ENCODE measurements around the gene PIAS2.

Gene PIAS2

DNA sequence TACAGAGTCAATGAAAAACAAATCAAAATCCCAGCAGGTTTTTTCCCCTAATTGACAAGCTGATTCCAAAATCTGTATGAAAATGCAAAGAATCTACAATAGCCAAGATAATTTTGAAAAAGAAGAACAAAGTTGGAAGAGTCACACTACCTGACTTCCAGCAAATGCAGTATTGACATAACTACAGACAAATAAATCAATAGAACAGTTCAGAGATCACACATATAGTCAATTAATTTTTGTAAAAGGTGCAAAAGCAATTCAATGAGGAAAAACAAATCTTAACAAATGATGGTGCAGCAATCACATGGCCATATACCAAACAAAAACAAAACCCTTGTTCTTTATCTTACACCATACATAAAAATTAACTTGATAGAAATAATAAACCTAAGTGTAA is 85.9 kb downstream of the PIAS2 start:
- no peak overlapping the region for H3K4me3 ChIP-seq (ENCODE audit: low read depth, low read length)
- no peak for DNase-seq (ENCODE audit: low read depth)
- TF ChIP-seq, protein P1, sequence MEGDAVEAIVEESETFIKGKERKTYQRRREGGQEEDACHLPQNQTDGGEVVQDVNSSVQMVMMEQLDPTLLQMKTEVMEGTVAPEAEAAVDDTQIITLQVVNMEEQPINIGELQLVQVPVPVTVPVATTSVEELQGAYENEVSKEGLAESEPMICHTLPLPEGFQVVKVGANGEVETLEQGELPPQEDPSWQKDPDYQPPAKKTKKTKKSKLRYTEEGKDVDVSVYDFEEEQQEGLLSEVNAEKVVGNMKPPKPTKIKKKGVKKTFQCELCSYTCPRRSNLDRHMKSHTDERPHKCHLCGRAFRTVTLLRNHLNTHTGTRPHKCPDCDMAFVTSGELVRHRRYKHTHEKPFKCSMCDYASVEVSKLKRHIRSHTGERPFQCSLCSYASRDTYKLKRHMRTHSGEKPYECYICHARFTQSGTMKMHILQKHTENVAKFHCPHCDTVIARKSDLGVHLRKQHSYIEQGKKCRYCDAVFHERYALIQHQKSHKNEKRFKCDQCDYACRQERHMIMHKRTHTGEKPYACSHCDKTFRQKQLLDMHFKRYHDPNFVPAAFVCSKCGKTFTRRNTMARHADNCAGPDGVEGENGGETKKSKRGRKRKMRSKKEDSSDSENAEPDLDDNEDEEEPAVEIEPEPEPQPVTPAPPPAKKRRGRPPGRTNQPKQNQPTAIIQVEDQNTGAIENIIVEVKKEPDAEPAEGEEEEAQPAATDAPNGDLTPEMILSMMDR (IDR thresholded peaks at IDR 0.05; ENCODE audit: low read depth, low read length, missing control alignments), result no peak

GRCh38 chr18:46830633-46831032 is 86.7 kb downstream of the PIAS2 start:
- no peak overlapping the region for H3K4me3 ChIP-seq (ENCODE audit: low read depth, low read length)
- DNase-seq (ENCODE audit: low read depth), result no peak
- TF ChIP-seq, protein P1 (IDR thresholded peaks at IDR 0.05; ENCODE audit: low read depth, low read length, missing control alignments), result no peak

- TF ChIP-seq, protein P1 (IDR thresholded peaks at IDR 0.05; ENCODE audit: low read depth, low read length, missing control alignments), result no peak
- DNase-seq (ENCODE audit: low read depth), result no peak
- H3K4me3 ChIP-seq (ENCODE audit: low read depth, low read length), result no peak overlapping the region
Observed at GRCh38 chr18:46829947-46830346, 87.4 kb downstream of the PIAS2 start.

DNA sequence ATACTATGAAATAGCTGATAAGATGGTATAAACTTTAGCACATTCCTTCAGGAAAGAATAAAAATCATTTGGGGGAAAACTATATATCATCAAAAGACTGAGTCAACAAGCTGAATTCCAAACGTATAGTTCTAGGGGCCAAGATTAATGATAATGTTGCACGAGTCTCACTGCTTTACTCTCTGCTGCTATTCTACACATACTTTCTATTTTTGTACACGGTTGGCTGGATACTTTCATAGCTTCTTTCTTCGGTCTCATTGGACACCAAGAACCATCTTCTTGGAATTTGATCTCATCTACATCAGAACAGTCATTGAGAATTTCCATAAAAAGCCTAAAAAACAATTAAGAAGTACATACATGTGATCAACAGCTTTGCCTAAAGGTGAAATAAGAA is 87.8 kb downstream of the PIAS2 start:
- H3K4me3 ChIP-seq (ENCODE audit: low read depth, low read length), result no peak overlapping the region
- DNase-seq (ENCODE audit: low read depth), result no peak
- TF ChIP-seq, protein P1 (IDR thresholded peaks at IDR 0.05; ENCODE audit: low read depth, low read length, missing control alignments), result no peak

GRCh38 chr18:46821856-46822711 is 95.2 kb downstream of the PIAS2 start:
- H3K4me3 ChIP-seq (ENCODE audit: low read depth, low read length), result no peak overlapping the region
- no peak for DNase-seq (ENCODE audit: low read depth)
- TF ChIP-seq, protein P1 (IDR thresholded peaks at IDR 0.05; ENCODE audit: low read depth, low read length, missing control alignments), result no peak

- H3K4me3 ChIP-seq (ENCODE audit: low read depth, low read length), result no peak overlapping the region
- no peak for DNase-seq (ENCODE audit: low read depth)
- TF ChIP-seq, protein P1 (IDR thresholded peaks at IDR 0.05; ENCODE audit: low read depth, low read length, missing control alignments), result no peak
Observed at GRCh38 chr18:46820863-46821262, 96.4 kb downstream of the PIAS2 start.

DNA sequence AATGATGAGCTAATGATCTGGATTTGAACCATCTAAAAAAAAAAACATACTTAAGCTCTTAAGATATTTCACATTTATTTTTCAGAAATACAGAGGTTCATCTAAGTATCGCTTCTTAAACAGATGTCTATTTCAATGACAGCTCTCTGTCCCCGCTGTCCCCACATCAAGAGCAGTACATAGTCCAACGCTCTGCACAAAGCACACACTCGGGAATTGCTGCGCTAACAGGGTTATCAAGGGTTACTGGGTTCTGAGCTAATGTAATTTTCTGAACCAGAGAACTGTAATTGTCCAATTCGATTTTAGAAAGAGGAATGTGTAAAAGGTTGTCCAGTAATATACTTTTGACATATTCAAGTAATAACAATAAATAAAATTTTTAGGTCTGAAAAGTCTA is 101.6 kb downstream of the PIAS2 start:
- no peak for DNase-seq (ENCODE audit: low read depth)
- TF ChIP-seq, protein P1 (IDR thresholded peaks at IDR 0.05; ENCODE audit: low read depth, low read length, missing control alignments), result no peak

More for the DNA sequence above, 101.6 kb downstream of the PIAS2 start:
- H3K4me3 ChIP-seq (ENCODE audit: low read depth, low read length), result no peak overlapping the region

Measured in GM12864 (cell line).